Jurkat, Clone E6-1 (cell line): ENCODE results near the gene NDUFA13. TPM values are rescaled to one million over a fixed set of nuclear protein-coding genes. Genes with fewer than 3 reads are reported as not detected.
"Not testable (repeated sequence)": the region's sequence is repeated elsewhere in the genome, so short reads cannot be mapped to it uniquely, and the experiment has no call there.

Source experiments
- DNase-seq: peaks from one replicate; pipeline ENCODE4 v3.0.0-alpha.2; 2011; ENCODE audit warnings: low read depth, low spot score
- H3K4me3 ChIP-seq: 2 replicates; pipeline ENCODE4 v1.5.1; 2011; ENCODE audit warnings: mild to moderate bottlenecking, low read length, control low read depth, moderate library complexity
- polyA plus RNA-seq: library from polyadenylated mRNA; unstranded; fragments of >200 nt; gene quantifications from one replicate; pipeline ENCODE4 v1.2.1, GENCODE V29; 2012; ENCODE audit warnings: missing spikeins; ENCODE audit not compliant: insufficient read length, insufficient read depth

Gene NDUFA13
- polyA plus RNA-seq, result 667 TPM

DNA sequence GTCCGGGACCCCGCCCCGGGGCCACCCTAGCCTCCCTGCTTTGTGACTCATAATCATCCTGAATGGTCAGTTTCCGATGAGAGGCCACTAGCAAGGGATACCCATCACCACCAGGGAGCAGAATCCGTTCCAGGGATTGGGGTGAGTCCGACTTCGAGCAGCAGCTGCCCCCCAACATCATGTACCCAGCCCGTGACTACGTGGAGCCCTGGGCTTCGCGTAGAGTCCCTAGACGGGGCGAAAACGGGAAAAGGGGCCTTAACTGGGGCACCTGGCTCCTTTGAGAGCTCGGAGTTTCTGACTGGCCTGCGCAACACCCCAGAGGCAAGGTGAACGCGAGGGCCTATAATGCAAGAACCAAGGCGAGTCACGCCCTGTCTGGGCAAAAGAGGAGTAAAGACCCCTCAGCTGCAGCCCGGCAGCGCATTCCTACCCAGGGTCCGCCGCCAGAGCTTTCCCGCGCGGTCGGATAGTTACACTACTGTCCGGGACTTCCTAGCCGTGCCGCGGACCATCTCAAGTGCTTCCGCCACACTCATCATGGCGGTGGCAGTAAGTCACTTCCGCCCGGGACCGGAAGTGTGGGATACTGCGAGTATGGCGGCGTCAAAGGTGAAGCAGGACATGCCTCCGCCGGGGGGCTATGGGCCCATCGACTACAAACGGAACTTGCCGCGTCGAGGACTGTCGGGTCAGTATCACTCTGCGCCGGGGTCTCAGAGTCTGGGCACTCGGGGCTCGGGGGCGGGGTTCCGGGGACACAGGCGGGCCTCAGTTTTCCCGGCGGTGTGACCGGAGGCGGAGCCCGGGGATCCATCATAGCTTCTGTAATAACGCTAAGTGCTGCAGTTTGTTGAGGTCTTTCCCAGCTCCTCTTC lies at the start of gene NDUFA13:
Gene NDUFA13 (plus strand): TSS at position 584 of the 878 bp plus-strand sequence. CDS start 14 bp downstream, at position 598.
- peak; percentile 86 for DNase-seq
- peak within 1 kb of the TSS; percentile 96 for H3K4me3 ChIP-seq

DNA sequence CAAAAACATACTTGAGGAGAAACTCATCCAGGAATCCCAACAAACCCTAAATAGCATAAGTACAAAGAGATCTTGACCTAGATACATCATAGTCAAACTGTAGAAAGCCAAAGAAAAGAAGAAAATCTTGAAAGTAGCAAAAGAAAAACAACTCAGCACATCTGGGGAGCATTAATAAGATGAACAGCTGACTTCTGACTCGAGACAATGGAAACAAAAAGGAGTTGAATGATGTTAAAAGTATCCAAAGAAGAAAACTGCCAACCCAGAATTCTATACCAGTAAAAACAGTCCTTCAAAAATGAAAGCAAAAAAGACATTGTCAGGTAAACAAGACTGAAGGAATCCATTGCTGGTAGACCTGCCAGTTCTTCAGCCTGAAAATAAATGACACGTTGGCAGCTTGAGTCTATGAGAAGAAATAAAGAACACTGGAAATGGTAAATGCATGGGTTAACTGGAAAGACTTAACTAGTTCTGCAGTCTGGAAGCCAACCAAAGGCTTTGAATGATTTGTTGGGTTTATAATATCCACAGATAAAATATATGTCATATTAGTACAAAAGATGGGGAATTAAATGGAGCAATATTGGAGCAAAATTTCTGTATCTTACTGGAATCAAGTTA lies 47.5 kb upstream of the NDUFA13 start:
- no peak for DNase-seq
- no peak overlapping the region for H3K4me3 ChIP-seq

DNA sequence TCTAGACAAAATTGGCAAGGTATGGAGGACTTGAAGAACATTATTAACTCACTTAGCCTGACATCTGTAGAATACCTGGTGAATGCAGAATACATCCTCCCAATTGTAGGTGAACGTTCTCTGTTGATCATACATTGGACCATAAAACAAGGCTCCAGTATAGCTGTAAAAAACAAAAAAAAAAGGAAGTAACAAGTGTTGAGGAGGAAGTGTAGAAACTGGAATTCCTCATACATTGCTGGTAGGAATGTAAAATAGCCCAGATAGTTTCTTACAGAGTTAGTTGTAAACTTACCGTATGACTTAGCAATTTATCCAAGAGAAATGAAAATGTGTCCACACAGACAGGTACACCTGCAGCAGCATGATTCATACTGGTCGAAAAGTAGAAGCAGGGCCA lies 45.4 kb upstream of the NDUFA13 start:
- DNase-seq, result no peak
- no peak overlapping the region for H3K4me3 ChIP-seq

DNA sequence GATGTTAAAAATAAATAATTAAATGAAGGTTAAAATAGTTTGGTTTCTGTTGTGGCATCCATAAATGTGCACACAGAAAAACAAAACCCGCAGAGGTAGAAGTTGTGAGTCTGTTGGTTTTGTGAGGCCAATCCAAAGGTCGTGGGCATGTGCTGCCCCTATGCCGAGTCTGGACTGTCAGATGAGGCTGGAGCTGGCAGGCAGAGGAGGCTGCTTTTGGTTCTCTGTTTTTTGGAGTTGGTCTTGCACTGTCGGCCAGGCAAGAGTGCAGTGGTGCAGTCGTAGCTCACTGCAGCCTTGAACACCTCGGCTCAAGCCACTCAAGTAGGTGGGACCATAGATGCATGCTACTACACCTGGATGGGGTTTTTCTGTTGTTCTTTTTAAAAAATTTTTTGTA lies 44.3 kb upstream of the NDUFA13 start:
- no peak overlapping the region for H3K4me3 ChIP-seq
- DNase-seq, result no peak

DNA sequence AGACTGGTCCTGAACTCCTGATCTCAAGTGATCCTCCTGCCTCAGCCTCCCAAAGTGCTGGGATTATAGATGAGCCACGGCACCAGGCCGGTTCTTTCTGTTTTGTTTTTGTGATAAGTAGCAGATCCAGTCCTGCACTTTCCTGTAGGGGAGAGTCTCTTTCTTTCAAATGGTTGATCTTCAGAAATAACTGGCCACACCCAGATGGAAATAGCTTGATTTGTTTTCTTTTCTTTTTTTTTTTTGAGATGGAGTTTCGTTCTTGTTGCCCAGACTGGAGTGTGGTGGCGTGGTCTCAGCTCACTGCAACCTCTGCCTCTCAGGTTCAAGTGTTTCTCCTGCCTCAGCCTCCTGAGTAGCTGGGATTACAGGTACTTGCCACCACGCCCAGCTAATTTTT lies 43.9 kb upstream of the NDUFA13 start:
- H3K4me3 ChIP-seq, DNase-seq: not testable (repeated sequence)

DNA sequence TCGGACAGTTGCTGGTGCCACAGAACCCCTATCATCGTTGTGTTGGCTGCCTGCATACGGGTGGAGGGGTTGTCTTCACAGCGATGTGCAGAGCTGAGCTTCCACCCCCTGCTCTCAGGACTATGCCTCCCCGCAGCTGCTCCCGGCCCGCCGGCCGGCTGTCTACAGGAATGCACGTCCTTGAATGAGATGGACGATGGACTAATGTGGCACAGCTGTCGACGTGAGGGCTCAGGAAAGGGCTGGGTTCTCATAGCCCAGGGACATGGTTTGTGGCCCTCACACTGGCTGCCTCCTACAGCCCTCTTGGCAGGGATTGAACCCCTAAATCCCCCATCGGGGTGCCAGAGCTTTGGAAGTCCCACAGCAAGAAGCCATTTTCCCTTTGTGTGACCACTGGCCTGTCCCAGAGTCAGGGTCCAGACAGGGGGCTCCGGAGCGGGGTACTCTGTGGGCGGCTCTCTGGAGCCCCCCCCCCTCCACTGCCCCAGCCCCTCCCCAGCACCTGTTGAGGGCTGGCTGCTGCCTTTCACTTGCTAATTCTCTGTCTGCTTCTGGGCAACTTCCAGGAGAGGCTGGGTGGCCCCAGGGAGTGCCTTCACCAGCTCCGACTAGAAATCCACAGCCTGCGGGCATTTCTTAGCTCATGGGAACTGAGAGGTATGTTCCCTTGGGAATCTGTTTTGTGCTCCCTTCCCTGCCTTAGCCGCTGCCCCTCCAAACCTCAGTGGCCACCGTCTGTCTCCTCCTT lies 40.8 kb upstream of the NDUFA13 start:
- H3K4me3 ChIP-seq, result no peak overlapping the region

DNA sequence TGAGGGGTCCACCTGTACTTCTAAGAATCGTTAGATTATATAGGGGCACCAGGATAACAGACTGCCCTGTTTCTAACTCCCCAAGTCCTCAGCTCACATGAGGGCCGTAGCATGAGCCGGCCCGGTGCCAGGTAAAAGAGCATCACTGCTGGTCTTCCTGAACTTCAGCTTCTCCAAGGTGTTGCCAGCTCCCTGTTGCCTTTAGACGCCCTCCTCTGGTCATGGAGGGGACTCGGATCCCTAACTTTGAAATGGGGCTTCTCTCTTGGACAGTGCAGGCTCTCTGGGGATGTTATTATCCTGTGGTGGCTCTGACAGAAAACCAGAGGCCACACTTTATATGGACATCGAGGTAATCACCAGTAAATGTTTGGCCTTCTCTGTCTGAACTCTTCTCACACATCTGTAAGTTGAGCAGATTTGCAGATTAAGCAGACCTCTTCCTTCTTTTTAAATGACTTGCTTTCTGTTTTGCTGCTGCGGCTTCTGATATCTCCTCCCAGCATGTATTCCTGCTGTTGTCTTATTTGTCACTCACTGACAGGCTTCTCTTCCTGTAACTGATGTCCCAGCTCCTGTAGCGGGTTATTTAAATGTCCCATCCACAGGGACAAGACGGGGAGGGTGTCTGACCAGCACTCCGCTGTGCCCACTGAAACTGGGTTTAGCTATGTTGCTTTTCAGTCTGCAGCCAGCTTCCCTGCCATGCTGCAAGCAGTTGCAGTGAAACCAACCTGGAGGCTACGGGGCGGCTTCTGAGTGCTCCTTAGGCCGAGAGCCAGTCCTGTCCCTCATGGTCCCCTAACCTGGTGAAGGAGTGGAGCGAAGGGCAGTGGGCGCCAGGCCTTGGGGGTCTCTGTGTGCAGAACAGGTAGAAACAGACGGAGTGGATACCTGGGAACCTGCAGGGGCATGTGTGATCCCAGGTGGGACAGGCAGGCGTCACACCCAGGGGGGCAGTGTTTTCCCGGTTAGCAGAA lies 39.9 kb upstream of the NDUFA13 start:
- DNase-seq, result no peak
- no peak overlapping the region for H3K4me3 ChIP-seq

More for the DNA sequence above, 40.8 kb upstream of the NDUFA13 start:
- DNase-seq, result no peak

DNA sequence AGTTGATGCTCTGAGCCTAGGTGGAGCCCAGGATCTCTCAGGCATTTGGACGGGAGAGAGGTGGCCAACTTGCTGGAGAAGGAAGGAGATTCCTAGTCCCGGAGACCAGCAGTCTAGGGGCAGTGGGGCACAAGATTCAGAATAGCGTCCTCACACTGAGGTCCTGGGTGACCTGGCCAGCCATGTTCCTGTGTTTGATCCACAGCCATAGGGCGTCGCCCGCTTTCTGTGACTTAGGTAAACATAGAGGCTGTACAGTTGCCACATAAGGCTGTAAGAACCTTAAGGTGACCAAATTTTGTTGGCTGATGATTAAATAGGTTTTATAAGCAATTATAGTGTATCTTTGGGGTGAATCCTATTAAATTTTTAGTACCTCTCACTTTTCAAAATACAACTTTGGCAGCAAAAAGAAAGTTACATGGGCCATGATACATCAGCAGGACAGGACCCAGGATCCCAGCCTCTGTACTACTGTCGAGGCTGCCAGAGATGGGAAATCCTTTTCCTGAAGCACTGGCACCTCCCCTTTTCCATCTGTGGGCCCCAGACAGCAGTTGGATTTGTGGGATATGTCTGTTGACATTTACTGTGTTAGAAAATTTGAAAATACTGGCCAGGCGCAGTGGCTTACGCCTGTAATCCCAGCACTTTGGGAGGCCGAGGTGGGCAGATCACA lies 38.2 kb upstream of the NDUFA13 start:
- DNase-seq, result no peak

DNA sequence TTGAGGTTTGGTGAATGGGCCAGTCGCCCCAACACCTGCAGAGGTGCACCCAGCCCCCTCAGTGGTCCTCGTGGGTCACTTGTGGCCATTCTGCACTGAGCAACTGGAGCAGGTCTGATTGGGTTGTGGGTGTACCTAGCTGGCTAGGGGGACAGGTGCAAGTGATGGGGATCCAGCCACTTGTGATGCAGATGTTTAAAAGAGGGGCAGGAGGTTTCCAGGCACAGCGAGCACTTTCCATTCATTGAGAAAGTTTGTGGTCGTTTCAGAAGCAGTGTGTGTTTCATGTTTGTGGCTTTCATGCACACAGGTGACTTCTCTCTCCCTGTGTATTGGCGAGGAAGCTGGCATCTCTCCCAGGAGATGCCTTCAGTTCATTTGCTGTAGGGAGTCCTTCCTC lies 35.3 kb upstream of the NDUFA13 start:
- H3K4me3 ChIP-seq, result no peak overlapping the region
- DNase-seq, result peak; percentile 70

More for the DNA sequence above, 38.2 kb upstream of the NDUFA13 start:
- no peak overlapping the region for H3K4me3 ChIP-seq

DNA sequence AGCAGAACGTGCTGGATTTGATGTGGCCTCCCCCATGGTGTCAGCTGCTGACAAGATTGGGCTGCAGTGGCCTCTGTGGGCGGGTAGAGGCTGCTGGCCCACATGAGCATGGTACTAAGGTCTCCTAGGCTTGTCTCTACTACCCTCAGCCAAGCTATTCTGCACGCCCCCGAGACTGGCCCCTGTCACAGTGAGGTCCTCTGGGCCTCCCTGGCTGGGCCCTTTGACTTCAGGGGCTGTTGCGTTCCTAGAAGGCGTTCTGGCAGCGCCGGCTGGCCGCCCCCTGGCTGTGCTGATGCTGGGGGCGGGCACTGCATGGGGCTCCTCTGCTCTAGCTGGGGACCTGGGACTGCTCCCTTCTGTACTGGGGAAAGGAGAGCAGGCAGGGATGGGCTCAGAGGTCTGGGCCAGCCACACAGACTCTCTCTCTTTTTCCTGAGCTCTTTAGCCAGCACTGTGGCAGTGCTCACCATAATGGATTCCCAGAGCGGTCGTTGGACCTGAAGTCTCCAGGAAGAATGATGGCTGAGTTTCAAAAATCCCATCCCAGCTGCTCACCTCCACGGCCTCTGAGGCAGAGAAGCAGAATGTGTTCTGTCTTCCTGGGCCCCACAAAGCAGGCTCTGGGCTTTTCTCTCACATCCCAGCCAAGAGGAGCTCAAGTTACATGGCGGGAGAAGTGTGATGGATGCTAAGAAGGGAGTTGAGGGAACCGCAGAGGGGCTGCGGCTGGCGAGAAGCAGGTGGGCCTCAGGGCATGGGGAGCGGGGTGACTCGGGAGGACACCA lies 33.0 kb upstream of the NDUFA13 start:
- DNase-seq, result no peak
- H3K4me3 ChIP-seq, result no peak overlapping the region

DNA sequence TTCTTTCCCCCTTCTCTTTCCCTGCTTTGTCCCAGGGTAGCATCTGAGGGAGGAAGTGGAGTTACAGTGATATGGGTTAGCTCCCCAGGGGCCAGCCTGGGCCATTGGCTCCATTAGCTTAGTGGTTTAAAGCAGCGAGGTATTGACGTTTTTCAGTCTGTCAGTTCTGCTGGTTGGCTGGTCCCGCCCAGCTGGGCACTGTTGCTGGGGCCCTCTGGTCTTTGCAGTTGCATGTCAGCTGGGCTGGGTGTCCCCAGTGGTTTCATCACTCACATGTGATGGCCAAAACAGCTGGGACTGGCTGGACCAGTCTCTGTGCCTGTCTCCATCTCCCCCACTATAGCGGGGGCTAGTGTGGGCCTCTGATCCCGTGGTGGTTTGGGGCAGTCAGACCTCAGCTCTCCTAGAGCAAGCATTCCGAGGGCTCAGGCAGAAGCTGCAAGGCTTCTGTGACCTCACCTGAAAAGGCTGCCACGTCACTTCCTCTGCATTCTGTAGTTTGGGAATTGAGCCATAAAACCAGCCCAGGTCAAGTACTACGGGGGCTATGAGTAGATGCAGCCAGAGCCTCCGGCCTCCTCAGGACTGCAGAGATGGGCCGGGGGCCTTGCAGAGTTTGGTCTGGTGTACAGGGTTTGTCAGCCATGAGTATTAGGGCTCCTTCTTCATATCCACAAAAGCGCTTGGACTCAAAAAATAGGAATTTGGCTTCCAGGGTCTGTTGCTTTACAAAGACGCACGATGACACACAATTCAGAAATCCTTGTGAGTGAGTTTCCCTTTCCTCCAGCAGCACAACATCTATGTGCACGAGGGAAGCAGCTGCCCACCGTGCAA lies 30.6 kb upstream of the NDUFA13 start:
- no peak for DNase-seq
- no peak overlapping the region for H3K4me3 ChIP-seq

DNA sequence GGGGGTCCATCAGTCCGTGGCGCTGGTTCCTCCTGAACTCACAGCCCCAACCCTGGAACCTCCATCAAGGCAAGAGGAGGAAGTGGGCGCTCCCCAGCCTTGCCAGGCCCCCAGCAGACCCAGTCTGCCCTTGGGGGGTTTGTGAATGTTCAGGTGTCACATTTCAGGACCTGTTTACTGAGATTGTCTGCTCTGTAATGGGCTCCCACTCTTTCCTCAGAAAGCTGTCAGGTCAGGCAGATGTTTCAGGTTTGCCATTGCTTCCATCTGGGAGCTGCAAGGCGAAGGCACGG lies 30.1 kb upstream of the NDUFA13 start:
- no peak overlapping the region for H3K4me3 ChIP-seq
- DNase-seq, result no peak

DNA sequence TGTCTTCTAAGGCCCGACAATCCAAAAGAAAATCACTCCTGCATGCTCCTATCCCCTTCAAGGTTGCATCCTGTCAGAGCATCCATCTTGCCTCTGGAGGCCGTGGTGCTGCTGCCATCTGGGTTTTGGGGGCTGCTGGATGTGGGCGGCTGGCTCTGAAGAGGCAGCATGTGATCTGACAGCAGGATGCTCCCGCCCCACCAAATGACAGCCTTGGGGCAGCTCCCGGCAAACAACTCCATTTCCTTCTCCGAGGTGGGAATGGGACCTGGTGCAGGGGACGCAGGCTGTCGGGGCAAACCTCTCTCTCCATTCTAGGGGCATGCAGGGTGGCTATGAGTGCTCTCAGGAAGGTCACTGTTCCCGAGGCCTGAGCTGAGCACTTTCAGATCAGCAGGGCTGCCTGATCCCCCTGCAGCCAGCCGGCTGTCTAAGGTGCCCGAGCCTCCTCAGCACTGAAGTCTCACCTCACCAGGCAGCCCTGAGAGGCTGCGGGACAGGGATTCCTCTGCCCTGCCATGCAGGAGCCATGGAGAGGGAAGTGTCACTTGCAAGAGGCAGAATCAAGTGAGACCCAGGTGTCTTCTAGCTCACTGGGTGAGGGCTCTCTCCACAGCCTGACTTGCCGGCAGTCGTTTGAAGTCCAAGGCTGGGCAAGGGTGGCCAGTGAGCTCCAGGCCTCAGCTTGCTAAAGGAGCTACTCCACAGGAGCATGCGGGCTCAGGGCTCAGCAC lies 29.5 kb upstream of the NDUFA13 start:
- no peak for DNase-seq
- H3K4me3 ChIP-seq, result no peak overlapping the region

DNA sequence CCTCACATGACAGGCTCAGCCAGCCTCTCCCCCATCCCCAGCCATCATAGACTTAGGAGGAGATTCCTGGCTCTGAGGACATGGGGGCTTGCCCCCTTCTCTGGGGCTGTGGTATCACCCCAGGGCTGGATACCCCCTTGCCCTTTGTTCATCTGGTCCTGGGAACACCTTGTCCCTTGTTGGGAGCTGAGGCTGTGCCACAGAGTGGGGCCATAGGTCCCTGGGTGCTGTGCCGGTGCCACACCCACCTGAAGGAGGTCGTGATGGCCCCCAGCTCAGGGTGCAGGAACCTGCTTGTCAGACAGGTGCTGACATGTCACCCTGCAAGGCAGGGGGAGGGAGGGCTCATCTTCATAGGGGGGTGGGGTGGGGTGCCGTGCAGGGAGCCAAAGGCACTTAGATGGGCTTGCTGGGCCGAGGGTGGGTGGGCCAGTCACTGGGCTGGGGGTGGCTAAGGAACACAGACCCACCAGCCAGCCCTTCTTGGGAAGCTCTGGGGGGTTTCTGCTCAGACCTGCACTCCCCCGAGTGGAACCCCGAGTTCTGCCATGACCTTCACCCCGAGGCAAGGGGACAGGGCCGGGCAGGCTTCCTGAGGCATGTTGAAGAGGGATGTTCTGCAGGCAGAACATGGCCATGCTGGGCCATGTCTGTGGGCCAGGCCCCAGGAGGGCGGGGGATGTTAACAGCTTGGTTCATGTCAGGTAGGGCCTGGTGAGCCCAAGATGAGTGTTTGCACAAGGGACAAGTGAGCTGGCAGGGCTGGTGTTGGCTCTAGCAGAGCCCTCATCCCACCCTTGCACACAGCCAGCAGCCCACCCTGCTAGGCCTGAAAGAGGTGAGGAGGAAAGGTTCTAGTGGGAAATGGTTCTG lies 28.7 kb upstream of the NDUFA13 start:
- H3K4me3 ChIP-seq, result no peak overlapping the region
- no peak for DNase-seq
